GM10266 (cell line): Measurements from ENCODE around the gene BHLHA15.
A peak's percentile ranks its signal among the peaks of the same experiment; 100 is the strongest.

ENCODE experiments used
- DNase-seq: peaks from one replicate; pipeline ENCODE4 v3.0.0; 2012; ENCODE audit errors: extremely low spot score
- CTCF ChIP-seq: IDR thresholded peaks from 2 replicates; pipeline ENCODE4 v1.5.1; 2012; ENCODE audit warnings: mild to moderate bottlenecking, low read depth; ENCODE audit not compliant: control insufficient read depth, insufficient read depth; ENCODE audit errors: missing control alignments

Gene BHLHA15

DNA sequence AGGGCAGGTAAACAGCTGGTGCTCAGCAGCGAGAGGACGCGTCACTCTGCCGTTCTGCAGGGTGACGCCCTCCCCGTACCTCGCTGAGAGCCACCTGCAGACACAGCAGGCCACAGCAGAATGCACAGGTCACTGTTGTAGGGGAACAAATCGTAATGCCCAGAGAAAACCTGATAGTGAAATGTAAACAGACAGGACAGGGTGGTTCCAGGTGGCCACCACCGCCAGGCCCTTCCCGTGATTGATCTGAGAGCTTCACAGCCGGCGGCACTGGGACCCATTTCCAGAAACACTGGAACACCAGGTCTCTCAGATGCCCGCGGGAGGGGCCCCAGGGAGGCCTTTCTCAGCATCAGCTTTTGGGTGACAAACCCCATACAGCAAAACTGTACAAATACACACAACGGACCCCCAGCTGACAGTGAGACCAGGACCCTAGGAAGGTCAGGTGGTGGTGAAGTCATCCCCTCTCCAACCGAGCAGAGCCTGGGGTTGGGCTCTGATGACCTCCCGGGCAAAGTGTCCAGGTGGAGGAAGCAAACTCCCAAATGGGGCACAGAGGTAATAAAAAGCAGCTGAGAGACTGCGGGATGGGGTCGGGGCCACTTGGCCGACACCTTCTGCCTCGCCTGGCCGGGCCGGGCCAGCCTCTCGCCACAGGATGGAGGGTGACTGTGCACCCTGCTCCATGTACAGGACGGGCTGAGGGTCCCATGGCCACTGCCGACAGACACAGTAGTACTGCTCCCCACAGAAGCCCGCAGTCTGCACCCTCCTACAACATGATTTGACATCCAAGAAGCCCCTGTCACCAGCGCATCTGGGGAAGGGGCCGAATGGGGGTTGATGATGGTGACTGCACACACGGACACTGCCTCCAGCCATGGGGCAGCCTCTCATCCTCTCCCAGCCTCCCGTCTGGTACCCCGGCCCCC, 4.6 kb downstream of the BHLHA15 start:
- DNase-seq, result no peak
- no peak for TF ChIP-seq CTCF

- no peak for DNase-seq
Measured at GRCh38 chr7:98216941-98217622, 5.8 kb downstream of the BHLHA15 start.

DNA sequence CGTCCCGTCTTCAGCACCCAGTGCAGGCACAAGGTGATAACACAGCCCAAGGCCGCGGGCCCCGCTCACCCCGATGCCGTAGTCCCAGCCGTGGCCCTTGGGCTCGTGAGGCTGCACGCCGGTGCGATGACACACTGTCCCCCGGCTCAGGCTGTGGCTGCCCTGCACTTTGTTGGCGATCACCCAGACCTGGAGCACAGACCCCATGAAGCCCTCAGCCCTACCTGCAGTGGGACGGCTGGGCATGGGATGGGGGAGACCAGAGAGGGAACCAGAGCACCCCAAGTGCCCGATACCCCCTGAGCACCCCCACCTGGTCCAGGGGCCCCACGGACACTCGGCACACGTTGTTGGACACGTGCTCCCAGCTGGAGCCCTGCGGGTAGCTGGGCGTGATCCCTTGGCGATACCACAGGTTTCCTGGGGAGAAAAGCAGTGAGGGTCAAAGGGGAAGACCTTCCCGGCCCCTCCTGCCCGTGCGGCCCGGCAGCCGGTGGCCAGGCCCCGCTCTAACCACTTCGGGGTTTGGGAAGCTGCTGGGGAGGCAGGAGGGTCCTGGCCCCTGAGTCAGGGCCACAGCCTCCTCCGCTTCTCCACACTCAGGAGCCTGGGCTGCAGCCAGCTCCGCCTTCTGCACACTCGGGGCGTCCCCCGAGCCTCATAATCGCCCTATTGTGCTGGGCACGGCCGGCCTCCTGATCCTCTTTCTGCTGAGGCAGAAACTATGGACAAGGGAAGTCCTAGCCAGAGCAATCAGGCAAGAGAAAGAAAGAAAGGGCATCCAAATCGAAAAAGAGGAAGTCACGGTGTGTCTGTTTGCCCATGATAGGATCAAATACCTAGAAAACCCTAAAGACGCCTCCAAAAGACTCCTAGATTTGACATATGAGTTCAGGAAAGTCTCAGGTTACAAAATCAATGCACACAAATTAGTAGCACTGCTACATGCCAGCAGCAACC, 6.7 kb downstream of the BHLHA15 start:
- no peak for DNase-seq
- no peak for TF ChIP-seq CTCF

More at GRCh38 chr7:98216941-98217622, 5.8 kb downstream of the BHLHA15 start:
- TF ChIP-seq CTCF, result no peak

GRCh38 chr7:98219382-98219781, 8.1 kb downstream of the BHLHA15 start:
- DNase-seq, result peak; percentile 43

DNA sequence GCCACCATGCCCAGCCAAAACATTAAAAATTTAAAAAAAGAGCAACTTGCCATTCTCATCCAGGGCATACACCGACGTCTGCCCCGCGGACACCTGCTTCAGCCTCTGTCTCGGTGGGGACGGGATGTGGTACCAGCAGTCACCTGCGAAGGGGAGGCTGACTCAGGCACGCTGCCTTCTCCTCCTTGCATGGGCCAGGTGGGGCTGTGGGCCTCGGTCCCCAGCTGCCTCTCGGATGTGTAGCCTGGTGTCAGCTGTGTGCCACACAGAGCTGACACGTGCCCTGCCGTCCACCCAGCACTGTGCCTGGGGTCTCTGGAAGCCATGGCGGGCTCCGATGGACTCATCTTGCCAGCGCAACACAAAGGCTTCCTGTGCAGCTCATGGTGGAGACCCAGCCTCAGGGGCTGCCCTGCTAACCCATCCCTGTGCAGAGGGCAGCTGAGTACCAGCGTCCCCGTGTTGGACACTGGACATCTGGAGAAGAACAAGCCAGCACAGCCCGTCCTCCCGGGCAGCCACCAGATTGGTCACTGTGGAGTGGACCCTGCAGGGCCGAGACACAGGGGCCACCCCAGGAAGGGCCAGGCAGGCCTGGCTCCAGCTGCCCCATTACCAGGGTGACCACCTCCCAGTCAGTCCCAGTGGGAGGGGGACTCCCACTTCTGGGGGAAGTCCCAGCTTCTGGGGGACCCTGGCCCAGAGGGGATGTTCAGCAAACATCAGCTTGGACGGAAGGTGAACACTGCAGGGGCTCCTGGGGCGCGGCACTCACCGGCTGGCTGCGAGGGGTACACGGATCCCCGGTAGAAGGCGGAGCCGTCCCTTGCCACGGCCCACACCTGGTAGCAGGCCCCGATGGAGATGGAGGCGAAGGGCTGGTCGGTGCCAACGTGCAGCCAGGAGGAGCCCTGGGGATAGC, 10.6 kb downstream of the BHLHA15 start:
- DNase-seq, result no peak
- no peak for TF ChIP-seq CTCF

DNA sequence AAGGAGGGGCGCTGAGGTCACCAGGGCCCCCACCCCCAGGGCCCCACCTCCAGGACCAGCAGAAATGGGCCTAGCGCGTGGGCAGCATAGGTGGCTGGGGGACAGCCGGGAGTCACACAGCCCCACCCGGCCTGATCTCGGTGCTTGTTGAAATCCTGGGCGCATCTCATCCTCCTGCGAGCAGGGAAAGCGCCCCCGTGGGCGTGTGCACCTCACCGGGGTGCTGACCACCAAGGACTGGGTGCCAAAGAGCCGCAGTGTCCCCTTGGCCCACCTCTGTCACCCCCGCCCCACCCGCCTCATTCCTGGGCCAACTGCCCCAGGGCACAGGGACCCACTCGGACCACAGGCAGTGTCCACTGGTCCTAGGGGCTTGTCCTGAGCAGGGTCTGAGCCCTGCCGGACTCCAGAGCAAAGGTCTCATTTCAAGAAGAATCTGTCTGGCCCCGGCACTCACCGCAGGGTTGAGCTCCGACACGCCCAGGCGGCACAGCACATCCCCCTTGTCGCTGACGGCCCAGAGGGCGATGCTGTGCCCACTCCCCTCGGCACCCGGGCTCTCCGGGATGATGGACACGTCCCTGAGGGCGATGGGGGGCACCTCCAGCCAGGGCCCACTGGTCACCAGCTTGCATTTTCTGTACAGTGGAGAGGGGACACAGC, 11.4 kb downstream of the BHLHA15 start:
- DNase-seq, result no peak
- no peak for TF ChIP-seq CTCF
